Activated CD8-positive, alpha-beta memory T cell treated with anti-CD3 and anti-CD28 coated beads, Interleukin-2, amount 10 ng/mL, durations not matched to agents 7 days and 5 days (primary cell): Measurements from ENCODE around the gene AKR1B1. TPM values are rescaled to one million over a fixed set of nuclear protein-coding genes. Genes with fewer than 3 reads are reported as not detected.

Source experiments
- total RNA-seq, 2 experiments: library from RNA; stranded (reverse); gene quantifications; one replicate each; pipeline ENCODE4 v1.2.3, GENCODE V29; 2021

AKR1B1 gene
- total RNA-seq, 2 experiments from 2014 or later, result 96.2 to 113 TPM

Other genes with a start within 250 kb of the AKR1B1 start
- 10 to 100 TPM; 16.1 to 18.0 TPM for gene SLC35B4, start 142.2 kb downstream of the AKR1B1 start, total RNA-seq
- not detected for gene AKR1B10, start 68.5 kb upstream of the AKR1B1 start, total RNA-seq
- not detected for gene AKR1B15, start 90.0 kb upstream of the AKR1B1 start, total RNA-seq
- 10 to 100 TPM; 18.6 to 19.7 TPM for gene BPGM, start 187.8 kb upstream of the AKR1B1 start, total RNA-seq